H1 (cell line): ENCODE data around the gene CHTF8. TPM values are rescaled to one million over a fixed set of nuclear protein-coding genes. Genes with fewer than 3 reads are reported as not detected.
A peak's percentile ranks its signal among the peaks of the same experiment; 100 is the strongest.

Experiments used
- CTCF ChIA-PET: fragments of 300-600 bp; sonication (Branson Sonifier 250); formaldehyde crosslinking; loops from one replicate; lab custom pipeline; 2021; ENCODE audit not compliant: partially characterized antibody; lab: Charles Lee
- POLR2A ChIA-PET: fragments of 300-600 bp; sonication (Branson Sonifier 250); formaldehyde crosslinking; loops from one replicate; lab custom pipeline; 2021; ENCODE audit warnings: inconsistent platforms; ENCODE audit not compliant: partially characterized antibody; lab: Charles Lee
- DNase-seq, 2 experiments: peaks; one replicate each; pipeline versions ENCODE4 v3.0.0 to v3.0.0-alpha.2; 2010 to 2022; ENCODE audit warnings: low spot score in 2 of 2, low read depth in 1 of 2, mixed read lengths in 1 of 2
- FAIRE-seq: peaks from 2 replicates; lab custom pipeline; 2011; peaks lifted over from hg19 to GRCh38; lab: Jason Lieb, UNC
- H2AFZ ChIP-seq: 2 replicates; pipeline ENCODE4 v1.8.1; 2012; ENCODE audit warnings: low read length, inconsistent platforms
- H2AK5ac ChIP-seq: 2 replicates; pipeline ENCODE4 v1.6.1; 2013; ENCODE audit warnings: low read depth, low read length
- H2BK120ac ChIP-seq: replicated peaks from 2 replicates; pipeline ENCODE3; 2013; ENCODE audit warnings: low read depth, low read length, inconsistent platforms
- H2BK12ac ChIP-seq: 2 replicates; pipeline ENCODE4 v1.6.1; 2013; ENCODE audit warnings: low read depth, low read length
- H2BK15ac ChIP-seq: 2 replicates; pipeline ENCODE4 v1.6.1; 2013; ENCODE audit warnings: low read length
- H2BK20ac ChIP-seq: 2 replicates; pipeline ENCODE4 v1.6.1; 2013; ENCODE audit warnings: low read length
- H2BK5ac ChIP-seq: 2 replicates; pipeline ENCODE4 v1.6.1; 2013; ENCODE audit warnings: low read depth, low read length
- H3K14ac ChIP-seq: 2 replicates; pipeline ENCODE4 v1.6.1; 2013; ENCODE audit warnings: inconsistent platforms; ENCODE audit not compliant: insufficient read length
- H3K18ac ChIP-seq: 2 replicates; pipeline ENCODE4 v1.6.1; 2013; ENCODE audit warnings: low read length; ENCODE audit errors: extremely low read depth
- H3K23ac ChIP-seq: 2 replicates; pipeline ENCODE4 v1.6.1; 2013; ENCODE audit warnings: inconsistent platforms; ENCODE audit not compliant: insufficient read length
- H3K23me2 ChIP-seq: 2 replicates; pipeline ENCODE4 v1.6.1; 2013; ENCODE audit warnings: low read depth, low read length
- H3K27ac ChIP-seq: 2 replicates; pipeline ENCODE4 v1.6.1; 2011; ENCODE audit warnings: low read depth, low read length, inconsistent platforms
- H3K27me3 ChIP-seq, 4 experiments: replicated peaks in 1 of 4; 1 replicate in 1 of 4; 2 replicates in 3 of 4; pipeline versions ENCODE4 v1.6.1 to v1.8.1; 2011 to 2013; ENCODE audit warnings: low read length in 3 of 4, mild to moderate bottlenecking in 3 of 4, inconsistent platforms in 2 of 4, mixed read lengths in 2 of 4, moderate library complexity in 1 of 4; ENCODE audit not compliant: control insufficient read depth in 3 of 4, insufficient read depth in 3 of 4; ENCODE audit errors: extremely low read depth in 1 of 4
- H3K36me3 ChIP-seq, 4 experiments: 2 replicates each; pipeline versions ENCODE4 v1.6.1 to v1.8.1; 2011 to 2013; ENCODE audit warnings: mild to moderate bottlenecking in 4 of 4, low read length in 3 of 4, moderate library complexity in 2 of 4, control low read depth in 1 of 4, inconsistent platforms in 1 of 4; ENCODE audit not compliant: insufficient read depth in 4 of 4, control insufficient read depth in 2 of 4
- H3K4ac ChIP-seq: replicated peaks from 2 replicates; pipeline ENCODE3; 2013; ENCODE audit warnings: low read length, low read depth, mixed read lengths, inconsistent platforms; ENCODE audit not compliant: insufficient read length
- H3K4me1 ChIP-seq, 4 experiments: replicated peaks in 1 of 4; 1 replicate in 1 of 4; 2 replicates in 3 of 4; pipeline versions ENCODE4 v1.6.1 to v1.8.1; 2011 to 2013; ENCODE audit warnings: low read length in 3 of 4, inconsistent platforms in 2 of 4, mixed read lengths in 1 of 4; ENCODE audit not compliant: insufficient read depth in 4 of 4, control insufficient read depth in 3 of 4
- H3K4me2 ChIP-seq, 2 experiments: 2 replicates each; pipeline versions ENCODE4 v1.6.1 to v1.8.1; 2011 to 2013; ENCODE audit warnings: low read depth in 2 of 2, low read length in 2 of 2, control low read depth in 1 of 2, inconsistent platforms in 1 of 2, mild to moderate bottlenecking in 1 of 2; ENCODE audit not compliant: insufficient read depth in 1 of 2
- H3K4me3 ChIP-seq, 4 experiments: fragments of 200-600, 300-600 bp in 1 of 4; sonication (generic), shearing (Covaris generic), sonication (Bioruptor Twin) in 1 of 4; 2 replicates each; pipeline versions ENCODE4 v1.5.1 to v1.8.1; 2011 to 2016; ENCODE audit warnings: low read length in 4 of 4, low read depth in 3 of 4, control low read depth in 2 of 4, inconsistent platforms in 2 of 4, mild to moderate bottlenecking in 2 of 4, mixed read lengths in 1 of 4, moderate library complexity in 1 of 4; ENCODE audit not compliant: insufficient read depth in 2 of 4; ENCODE audit errors: extremely low read depth in 1 of 4
- H3K56ac ChIP-seq: replicated peaks from 2 replicates; pipeline ENCODE3; 2013; ENCODE audit warnings: low read depth, mild to moderate bottlenecking, mixed read lengths, low read length, inconsistent platforms; ENCODE audit not compliant: insufficient read length
- H3K79me1 ChIP-seq: 2 replicates; pipeline ENCODE4 v1.6.1; 2013; ENCODE audit warnings: low read depth, low read length, control low read depth
- H3K79me2 ChIP-seq, 2 experiments: 2 replicates each; pipeline versions ENCODE4 v1.6.1 to v1.8.1; 2012 to 2013; ENCODE audit warnings: low read length in 2 of 2, mild to moderate bottlenecking in 2 of 2, inconsistent platforms in 1 of 2; ENCODE audit not compliant: insufficient read depth in 2 of 2, control insufficient read depth in 1 of 2
- H3K9ac ChIP-seq, 4 experiments: replicated peaks in 1 of 4; 1 replicate in 1 of 4; 2 replicates in 3 of 4; pipeline versions ENCODE4 v1.6.1 to v1.8.1; 2011 to 2013; ENCODE audit warnings: low read depth in 3 of 4, low read length in 3 of 4, control low read depth in 2 of 4, mild to moderate bottlenecking in 2 of 4, moderate library complexity in 2 of 4, inconsistent platforms in 1 of 4; ENCODE audit errors: extremely low read depth in 1 of 4
- H3K9me3 ChIP-seq, 2 experiments: 2 replicates each; pipeline versions ENCODE4 v1.6.1 to v1.8.1; 2012 to 2013; ENCODE audit warnings: mild to moderate bottlenecking in 2 of 2, moderate library complexity in 2 of 2, control low read depth in 1 of 2, inconsistent platforms in 1 of 2, low read depth in 1 of 2, low read length in 1 of 2, mixed read lengths in 1 of 2; ENCODE audit not compliant: insufficient read depth in 2 of 2
- H4K20me1 ChIP-seq, 2 experiments: replicated peaks in 1 of 2; 2 replicates each; pipeline versions ENCODE3 to v1.8.1; 2011 to 2013; ENCODE audit warnings: inconsistent platforms in 2 of 2, low read length in 2 of 2, mild to moderate bottlenecking in 1 of 2; ENCODE audit not compliant: insufficient read depth in 2 of 2, control insufficient read depth in 1 of 2
- H4K5ac ChIP-seq: 2 replicates; pipeline ENCODE4 v1.6.1; 2013; ENCODE audit warnings: low read length, low read depth, mixed read lengths, inconsistent platforms; ENCODE audit not compliant: insufficient read length
- H4K8ac ChIP-seq: 2 replicates; pipeline ENCODE4 v1.8.0; 2013; ENCODE audit warnings: mild to moderate bottlenecking, moderate library complexity, low read length, inconsistent platforms; ENCODE audit not compliant: insufficient read depth; ENCODE audit errors: extremely low read depth
- H4K91ac ChIP-seq: replicated peaks from 2 replicates; pipeline ENCODE3; 2013; ENCODE audit warnings: low read length, mixed read lengths, inconsistent platforms; ENCODE audit not compliant: insufficient read length
- CREB1 ChIP-seq: IDR thresholded peaks from 2 replicates; pipeline ENCODE4 v1.6.1; 2012; ENCODE audit warnings: inconsistent platforms
- CTCF ChIP-seq, 3 experiments: IDR thresholded peaks; 1 replicate in 2 of 3; 2 replicates in 1 of 3; pipeline versions ENCODE4 v1.5.1 to v1.6.1; 2011; ENCODE audit warnings: low read length in 3 of 3, mild to moderate bottlenecking in 3 of 3, inconsistent platforms in 2 of 3, low read depth in 1 of 3, moderate library complexity in 1 of 3; ENCODE audit not compliant: insufficient read depth in 1 of 3; ENCODE audit errors: control extremely low read depth in 1 of 3
- POLR2A ChIP-seq, 2 experiments: IDR thresholded peaks; 1 replicate in 1 of 2; 2 replicates in 1 of 2; pipeline ENCODE4 v1.6.1; 2011; ENCODE audit warnings: low read depth in 2 of 2, low read length in 2 of 2, mild to moderate bottlenecking in 2 of 2; ENCODE audit errors: control extremely low read depth in 1 of 2
- POLR2AphosphoS5 ChIP-seq: IDR thresholded peaks from 2 replicates; pipeline ENCODE4 v1.6.1; 2011; ENCODE audit warnings: low read depth, low read length
- RAD21 ChIP-seq, 2 experiments: IDR thresholded peaks in 1 of 2; conservative IDR thresholded peaks in 1 of 2; 2 replicates each; pipeline ENCODE4 v1.6.1; 2011; ENCODE audit warnings: low read depth in 2 of 2, low read length in 2 of 2, improper control_type of control experiment in 1 of 2, inconsistent platforms in 1 of 2, mild to moderate bottlenecking in 1 of 2, moderate library complexity in 1 of 2
- WGBS, 2 experiments: shearing (Covaris generic) in 1 of 2; methylation state at CpG; one replicate each; pipeline versions ENCODE4 v1.1.6 to v1.1.7; 2013 to 2015; ENCODE audit warnings: low lambda C conversion rate in 2 of 2, mixed read lengths in 2 of 2, inconsistent platforms in 1 of 2, low coverage in 1 of 2, missing lambda C conversion rate in 1 of 2; ENCODE audit not compliant: insufficient replicate concordance in 2 of 2, insufficient coverage in 1 of 2, insufficient read length in 1 of 2; ENCODE audit errors: extremely low coverage in 1 of 2, missing lambda C conversion rate in 1 of 2; 5-methylcytosine and 5-hydroxymethylcytosine counted together
- polyA plus RNA-seq, 7 experiments: library from polyadenylated mRNA; depleted of rRNA in 3 of 7; stranded (reverse) in 5 of 7; unstranded in 2 of 7; fragments of >200 nt in 5 of 7; fragments of 200-250 nt in 2 of 7; gene quantifications; 1 replicate in 5 of 7; 2 replicates in 1 of 7; 4 replicates in 1 of 7; pipeline versions ENCODE4 v1.2.1 to v1.2.3, GENCODE V29; 2011 to 2013; ENCODE audit warnings: missing spikeins in 2 of 7, mixed read lengths in 2 of 7
- total RNA-seq: library from RNA; stranded (reverse); fragmentation: NEBNext Ultra II Directional; extraction: Animal tissue kit (Norgen Biotek cat#: 25700); gene quantifications from 2 replicates; pipeline ENCODE4 v1.2.1, GENCODE V29; 2021

Gene CHTF8
- total and polyA plus RNA-seq, 2 of the 8 experiments (the other 6 are each of a cell fraction or from before 2014, with no cell fraction given) = 114 to 138 TPM

- peaks cover 8% of the 10 kb centered on the region for H3K23me2 ChIP-seq
- DNase-seq (peak in 1 of 2 experiments; percentile 90), FAIRE-seq (peak; percentile 45)
- no peak overlapping the region for H3K14ac ChIP-seq
- H3K4me3 ChIP-seq = no peak overlapping the region
- CTCF ChIA-PET = interaction anchor here (0.5 to 10.6 kb wide), 28 partner anchors 9 to 921 kb away, joined by 3 to 174 read pairs (median 5); no protein-coding TSS in a partner anchor
- H3K27ac ChIP-seq = no peak overlapping the region; the same call in 1 of the 2 replicates
- H2AK5ac ChIP-seq = no peak overlapping the region; the same call in 1 of the 2 replicates
- peaks cover 10 to 24% of the 10 kb centered on the region in 2 experiments for H4K20me1 ChIP-seq
- H2BK20ac ChIP-seq = no peak overlapping the region
- H4K91ac ChIP-seq = no peak overlapping the region
- TF ChIP-seq RAD21 (IDR thresholded peaks at IDR 0.05 in 1 of 2, conservative IDR thresholded peaks at IDR 0.05 in 1 of 2; ENCODE audit: low read depth in 2 of 2, low read length in 2 of 2) = peak; percentile 64 to 82
- peak in 1 of 2 experiments; percentile 43; a peak in 1 of 3 replicates for TF ChIP-seq POLR2A (IDR thresholded peaks at IDR 0.05; ENCODE audit: control extremely low read depth in 1 of 2, low read depth in 2 of 2, low read length in 2 of 2)
- no peak for TF ChIP-seq CREB1
- peak; percentile 88 to 94 (median 91) for TF ChIP-seq CTCF (IDR thresholded peaks at IDR 0.05; ENCODE audit: control extremely low read depth in 1 of 3, insufficient read depth in 1 of 3, low read depth in 1 of 3, low read length in 3 of 3)
- 0 out of 2 replicates have a peak, but pooled peaks have one; percentile 27 for TF ChIP-seq POLR2AphosphoS5
- no peak overlapping the region for H3K9ac ChIP-seq
- no peak overlapping the region for H3K4ac ChIP-seq
- no peak overlapping the region for H2BK15ac ChIP-seq
- H3K4me1 ChIP-seq = peaks cover 4 to 17% (median 12%) of the 10 kb centered on the region in 4 experiments
- no peak overlapping the region for H3K23ac ChIP-seq
- H3K9me3 ChIP-seq = no peaks in the 10 kb centered on the region
- H2BK12ac ChIP-seq = no peak overlapping the region
- H2AFZ ChIP-seq = no peak overlapping the region
- peaks cover 8 to 46% of the 10 kb centered on the region in 2 experiments; a peak in 3 of 4 replicates for H3K79me2 ChIP-seq
- H3K18ac ChIP-seq = no peak overlapping the region
- H3K36me3 ChIP-seq = peaks cover 38 to 67% (median 64%) of the 10 kb centered on the region in 4 experiments
- H4K8ac ChIP-seq = no peak overlapping the region
- H3K4me2 ChIP-seq = no peak overlapping the region
- H3K27me3 ChIP-seq = no peaks in the 10 kb centered on the region
- 59% methylated on average over 5 of the region's 6 CpGs; no CpG with 5 or more reads in 1 of the 2 experiments for WGBS, 2 experiments
- no peak overlapping the region for H3K56ac ChIP-seq
- H4K5ac ChIP-seq = no peak overlapping the region
- no peak overlapping the region for H2BK120ac ChIP-seq
- no peak overlapping the region for H2BK5ac ChIP-seq
- H3K79me1 ChIP-seq = peaks cover 33% of the 10 kb centered on the region
- POLR2A ChIA-PET = interaction anchor here (0.7 to 3.8 kb wide), 9 partner anchors 8 to 269 kb away, joined by 3 to 20 read pairs (median 4); partner anchors contain the start of genes CHTF8 and UTP4
Observed at GRCh38 chr16:69112285-69113129, 19.9 kb downstream of the CHTF8 start.
